Inflammatory macrophage treated with lipopolysaccharide for 1 hour (primary cell): ENCODE results near the gene CDCA3.

Source experiments
- DNase-seq, 2 donors: peaks; one replicate each; pipeline ENCODE4 v3.0.0-alpha.2; 2020 to 2022

Gene CDCA3

DNA sequence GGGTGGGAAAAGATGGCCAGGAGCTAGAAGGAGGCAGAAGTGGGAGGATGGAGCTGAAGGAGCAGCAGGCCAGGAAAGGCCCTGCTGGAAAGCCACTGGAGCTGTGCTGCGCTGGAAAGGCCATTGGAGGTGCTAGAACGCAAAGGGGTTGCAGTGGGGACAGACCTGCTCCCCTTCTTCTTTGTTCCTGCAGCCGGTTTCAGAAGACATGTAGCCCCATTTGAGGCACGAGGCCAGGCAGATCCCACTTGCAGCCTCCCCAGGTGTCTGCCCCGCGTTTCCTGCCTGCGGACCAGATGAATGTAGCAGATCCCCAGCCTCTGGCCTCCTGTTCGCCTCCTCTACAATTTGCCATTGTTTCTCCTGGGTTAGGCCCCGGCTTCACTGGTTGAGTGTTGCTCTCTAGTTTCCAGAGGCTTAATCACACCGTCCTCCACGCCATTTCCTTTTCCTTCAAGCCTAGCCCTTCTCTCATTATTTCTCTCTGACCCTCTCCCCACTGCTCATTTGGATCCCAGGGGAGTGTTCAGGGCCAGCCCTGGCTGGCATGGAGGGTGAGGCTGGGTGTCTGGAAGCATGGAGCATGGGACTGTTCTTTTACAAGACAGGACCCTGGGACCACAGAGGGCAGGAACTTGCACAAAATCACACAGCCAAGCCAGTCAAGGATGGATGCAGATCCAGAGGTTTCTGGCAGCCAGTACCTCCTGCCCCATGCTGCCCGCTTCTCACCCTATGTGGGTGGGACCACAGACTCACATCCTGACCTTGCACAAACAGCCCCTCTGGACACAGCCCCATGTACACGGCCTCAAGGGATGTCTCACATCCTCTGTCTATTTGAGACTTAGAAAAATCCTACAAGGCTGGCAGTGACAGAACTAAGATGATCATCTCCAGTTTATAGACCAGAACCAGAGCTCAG is 31.7 kb downstream of the CDCA3 start:
- no peak for DNase-seq

GRCh38 chr12:6818645-6819044 is 32.4 kb downstream of the CDCA3 start:
- DNase-seq: no peak

- no peak for DNase-seq
Observed at GRCh38 chr12:6818222-6818621, 32.9 kb downstream of the CDCA3 start.

- DNase-seq: no peak
Observed at GRCh38 chr12:6817662-6818157, 33.4 kb downstream of the CDCA3 start.

DNA sequence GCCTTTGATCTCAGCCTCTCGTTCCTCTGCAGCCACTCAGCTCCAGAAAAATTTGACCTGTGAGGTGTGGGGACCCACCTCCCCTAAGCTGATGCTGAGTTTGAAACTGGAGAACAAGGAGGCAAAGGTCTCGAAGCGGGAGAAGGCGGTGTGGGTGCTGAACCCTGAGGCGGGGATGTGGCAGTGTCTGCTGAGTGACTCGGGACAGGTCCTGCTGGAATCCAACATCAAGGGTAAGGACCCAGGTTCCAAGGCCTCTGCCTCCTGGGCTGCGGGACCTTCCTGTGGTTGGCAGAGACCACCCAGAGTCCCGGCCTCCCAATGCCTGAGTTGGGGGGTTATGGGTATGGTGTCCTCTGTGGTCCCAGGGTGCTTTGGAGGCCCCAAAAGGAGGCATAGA is 34.0 kb downstream of the CDCA3 start:
- DNase-seq: no peak

DNA sequence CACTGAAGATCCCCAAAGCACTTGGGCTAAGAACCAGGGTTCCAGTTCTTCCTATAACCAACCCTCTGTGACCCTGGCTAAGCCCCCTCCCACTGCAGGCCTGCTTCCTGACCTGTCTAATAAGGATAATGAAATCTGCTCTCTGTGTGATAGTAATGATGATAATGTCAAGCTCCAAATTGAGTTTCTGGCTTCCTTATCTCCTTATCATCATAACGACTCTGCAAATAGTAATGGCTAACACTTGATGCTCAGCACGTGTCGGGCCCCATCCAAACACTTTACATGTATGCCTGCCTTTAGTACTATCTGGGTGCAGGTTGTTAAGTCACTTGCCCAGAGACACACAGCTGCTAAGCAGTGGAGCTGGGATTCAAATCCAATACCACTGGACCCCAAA is 34.5 kb downstream of the CDCA3 start:
- DNase-seq: no peak

DNA sequence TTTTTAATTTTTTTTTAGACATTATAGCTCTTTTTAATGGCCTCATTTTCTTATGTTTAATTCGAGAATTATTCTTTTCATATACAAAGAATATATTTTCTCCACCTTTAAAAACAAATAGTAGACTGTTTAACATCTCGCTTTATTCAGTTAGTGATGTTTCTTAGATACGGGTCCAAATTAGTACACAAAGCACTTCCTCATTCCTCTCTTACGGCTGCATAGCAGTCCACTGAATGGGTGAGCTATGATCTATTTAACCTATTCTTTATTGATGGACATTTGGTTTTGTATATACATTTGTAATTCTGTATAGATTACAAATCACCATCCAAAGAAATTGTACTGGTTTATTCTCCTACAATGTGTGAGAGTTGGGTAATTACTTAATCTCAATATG is 37.7 kb downstream of the CDCA3 start:
- DNase-seq: no peak

DNA sequence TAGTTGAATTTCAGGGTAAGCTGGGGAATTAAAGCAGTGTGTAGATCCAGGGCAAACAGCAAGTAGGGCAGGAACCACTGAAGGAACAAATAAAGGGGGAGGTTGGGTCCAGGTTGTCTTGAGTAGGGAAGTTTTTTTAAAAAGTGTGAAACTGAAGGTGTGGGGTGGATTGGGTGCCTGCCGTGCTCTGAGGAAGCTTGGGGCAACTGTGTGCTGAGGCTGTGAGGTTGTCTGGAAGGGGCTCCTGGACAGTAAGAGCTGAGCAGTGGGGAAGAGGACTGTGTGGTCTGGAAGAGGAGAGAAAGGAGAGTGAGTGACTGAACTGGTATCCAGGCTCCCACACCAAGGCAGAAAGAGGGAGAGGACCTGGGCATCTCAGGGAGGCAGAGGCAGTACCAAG is 40.3 kb downstream of the CDCA3 start:
- DNase-seq: no peak

DNA sequence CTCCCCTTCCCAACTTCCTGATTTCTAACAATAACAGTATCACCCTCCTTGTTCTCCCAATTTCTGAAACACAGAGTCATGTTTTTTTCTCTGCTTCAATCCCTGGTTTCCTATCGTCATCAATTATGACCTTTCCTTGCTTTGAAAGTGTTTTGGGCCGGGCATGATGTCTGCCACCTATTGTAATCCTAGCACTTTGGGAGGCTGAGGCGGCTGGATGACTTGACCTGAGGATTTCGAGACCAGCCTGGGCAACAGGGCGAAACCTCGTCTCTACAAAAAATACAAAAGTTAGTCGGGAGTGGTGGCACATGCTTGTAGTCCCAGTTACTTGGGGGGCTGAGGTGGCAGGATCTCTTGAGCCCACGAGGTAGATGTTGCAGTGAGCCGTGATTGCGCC is 42.0 kb downstream of the CDCA3 start:
- no peak for DNase-seq

DNA sequence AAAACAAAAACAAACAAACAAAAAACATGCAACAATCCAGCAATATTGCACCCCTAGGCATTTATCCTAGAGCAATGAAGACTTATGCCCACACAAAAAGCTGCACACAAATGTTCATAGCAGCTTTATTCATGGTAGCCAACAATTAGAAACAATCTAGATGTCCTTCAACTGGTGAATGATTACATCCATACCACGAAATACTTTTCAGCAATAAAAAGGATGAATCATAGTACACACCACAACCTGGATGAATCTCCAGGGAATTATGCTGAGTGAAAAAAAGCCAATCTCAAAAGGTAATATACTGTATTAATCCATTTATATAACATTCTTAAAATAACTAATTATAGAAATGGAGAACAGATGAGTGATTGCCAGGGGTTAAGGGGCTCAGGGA is 43.9 kb downstream of the CDCA3 start:
- DNase-seq: no peak

- no peak for DNase-seq
Observed at GRCh38 chr12:6799147-6799546, 51.9 kb downstream of the CDCA3 start.
